ENCODE results near the gene FTCD. TPM values are rescaled to one million over a fixed set of nuclear protein-coding genes. Genes with fewer than 3 reads are reported as not detected.

Gene FTCD
- total and polyA plus RNA-seq, 2 donors (not counting 3 experiments of a cell fraction or from before 2014, with no cell fraction given), result 0.06 to 1.2 TPM

GRCh38 chr21:46171996-46172862 is 16.9 kb upstream of the FTCD start:
- H4K20me1 ChIP-seq (replicated peaks; ENCODE audit: control insufficient read depth, extremely low read depth, insufficient read depth, low read length), result no peaks in the 10 kb centered on the region
- FAIRE-seq (no peak), DNase-seq (ENCODE audit: low read depth, low spot score) (no peak)
- H3K79me2 ChIP-seq (ENCODE audit: control insufficient read depth, insufficient read depth, low read length), result no peaks in the 10 kb centered on the region
- dilution Hi-C loops (cut with MboI; ENCODE audit: extremely low pct_ligation_motif_present, low sequenced_read_pairs) (no loop called here), intact Hi-C loops (cut with micrococcal nuclease) (no loop called here)
- H3K4me3 ChIP-seq (replicated peaks in 1 of 3; ENCODE audit: insufficient read depth in 1 of 3, low read depth in 1 of 3, low read length in 3 of 3), result no peak overlapping the region
- no peak for TF ChIP-seq FOS (IDR thresholded peaks at IDR 0.05; ENCODE audit: borderline replicate concordance, insufficient read depth, low read length)
- no peak for TF ChIP-seq MAX (IDR thresholded peaks at IDR 0.05; ENCODE audit: insufficient read depth, insufficient read length)
- TF ChIP-seq JUN (IDR thresholded peaks at IDR 0.05; ENCODE audit: borderline replicate concordance, insufficient read depth, insufficient read length, low read depth), result no peak
- TF ChIP-seq EZH2 (IDR thresholded peaks at IDR 0.05; ENCODE audit: borderline replicate concordance, low read depth, low read length, severe bottlenecking), result no peak
- no peak for TF ChIP-seq GATA2 (IDR thresholded peaks at IDR 0.05; ENCODE audit: insufficient read depth, insufficient read length, low read depth, low read length)
- TF ChIP-seq CTCF (IDR thresholded peaks at IDR 0.05; ENCODE audit: extremely low read depth in 1 of 2, insufficient read depth in 1 of 2, low read depth in 1 of 2, low read length in 2 of 2), result no peak
- TF ChIP-seq MYC (IDR thresholded peaks at IDR 0.05; ENCODE audit: low read depth, low read length), result no peak
- no peak for TF ChIP-seq POLR2AphosphoS5 (IDR thresholded peaks at IDR 0.05; ENCODE audit: insufficient read depth, low read depth, low read length)
- TF ChIP-seq POLR2A (IDR thresholded peaks at IDR 0.05; ENCODE audit: low read depth, low read length), result no peak
- ChIA-PET POLR2A (no interaction called here), CTCF (interaction anchor here (0.8 to 1.2 kb wide), 3 partner anchors 12 to 29 kb away, joined by 3 to 4 read pairs (median 3); no protein-coding TSS in a partner anchor)
- no peak overlapping the region for H2AFZ ChIP-seq (ENCODE audit: low read depth, low read length)
- H3K4me1 ChIP-seq (ENCODE audit: control insufficient read depth, extremely low read depth, insufficient read depth, low read length), result no peaks in the 10 kb centered on the region
- no peak overlapping the region for H3K4me2 ChIP-seq (ENCODE audit: insufficient read depth, low read length)
- no peaks in the 10 kb centered on the region for H3K36me3 ChIP-seq (ENCODE audit: control insufficient read depth in 2 of 2, extremely low read depth in 1 of 2, insufficient read depth in 2 of 2, low read length in 2 of 2)
- no peak overlapping the region for H3K9ac ChIP-seq (replicated peaks; ENCODE audit: extremely low read depth, insufficient read depth, low read length)
- no peak overlapping the region for H3K27ac ChIP-seq (ENCODE audit: insufficient read depth, low read depth, low read length)
- H3K27me3 ChIP-seq (ENCODE audit: control insufficient read depth in 2 of 2, insufficient read depth in 2 of 2, low read length in 2 of 2), result peaks cover 2 to 11% of the 10 kb centered on the region in 2 experiments
- no TSS peak for BruUV-seq (replicated peaks)
- no peaks in the 10 kb centered on the region for H3K9me1 ChIP-seq (replicated peaks; ENCODE audit: control insufficient read depth, extremely low read depth, insufficient read depth, low read length)
- H3K9me3 ChIP-seq (replicated peaks; ENCODE audit: control insufficient read depth, insufficient read depth, low read length), result no peaks in the 10 kb centered on the region

All from endothelial cell of umbilical vein (primary cell).